Activated gamma-delta T cell (primary cell): ENCODE results near the gene BNC2.

Experiments used
- DNase-seq: peaks from one replicate; lab custom pipeline; 2025; lab: John Stamatoyannopoulos, UW

Gene BNC2

GRCh38 chr9:16755467-16756160 is 114.9 kb downstream of the BNC2 start:
- no peak for DNase-seq

- DNase-seq, result no peak
These were observed 115.8 kb downstream of the BNC2 start for GRCh38 chr9:16754662-16755061.

- DNase-seq, result no peak
These were observed 117.2 kb downstream of the BNC2 start for GRCh38 chr9:16753256-16753655.

- DNase-seq, result no peak
These were observed 117.9 kb downstream of the BNC2 start for GRCh38 chr9:16752601-16753000.

- no peak for DNase-seq
These were observed 119.9 kb downstream of the BNC2 start for GRCh38 chr9:16750553-16750952.

- DNase-seq, result no peak
These were observed 125.1 kb downstream of the BNC2 start for GRCh38 chr9:16745359-16745758.

- DNase-seq, result no peak
These were observed 126.1 kb downstream of the BNC2 start for GRCh38 chr9:16744394-16744793.

- DNase-seq, result no peak
These were observed 127.1 kb downstream of the BNC2 start for GRCh38 chr9:16743375-16743774.

- DNase-seq, result no peak
These were observed 135.5 kb downstream of the BNC2 start for GRCh38 chr9:16735001-16735400.

GRCh38 chr9:16732546-16732945 is 137.9 kb downstream of the BNC2 start:
- DNase-seq, result no peak

GRCh38 chr9:16730162-16730561 is 140.3 kb downstream of the BNC2 start:
- DNase-seq, result no peak

GRCh38 chr9:16729651-16730050 is 140.8 kb downstream of the BNC2 start:
- no peak for DNase-seq

- no peak for DNase-seq
These were observed 142.3 kb downstream of the BNC2 start for GRCh38 chr9:16728137-16728508.

- DNase-seq, result no peak
These were observed 142.9 kb downstream of the BNC2 start for GRCh38 chr9:16727452-16728136.

- no peak for DNase-seq
These were observed 143.6 kb downstream of the BNC2 start for GRCh38 chr9:16726718-16727451.

GRCh38 chr9:16726029-16726428 is 144.4 kb downstream of the BNC2 start:
- DNase-seq, result no peak

GRCh38 chr9:16725066-16725465 is 145.4 kb downstream of the BNC2 start:
- DNase-seq, result no peak

GRCh38 chr9:16721972-16722371 is 148.5 kb downstream of the BNC2 start:
- DNase-seq, result no peak

GRCh38 chr9:16720386-16720785 is 150.1 kb downstream of the BNC2 start:
- DNase-seq, result no peak

- no peak for DNase-seq
These were observed 150.5 kb downstream of the BNC2 start for GRCh38 chr9:16719921-16720320.

GRCh38 chr9:16718952-16719351 is 151.5 kb downstream of the BNC2 start:
- DNase-seq, result no peak

GRCh38 chr9:16718296-16718695 is 152.2 kb downstream of the BNC2 start:
- DNase-seq, result no peak

GRCh38 chr9:16716601-16717000 is 153.9 kb downstream of the BNC2 start:
- no peak for DNase-seq
